OCI-LY7 (cell line): ENCODE measurements around the gene DHRSX. TPM values are rescaled to one million over a fixed set of nuclear protein-coding genes. Genes with fewer than 3 reads are reported as not detected.
"Not testable (repeated sequence)": the region's sequence is repeated elsewhere in the genome, so short reads cannot be mapped to it uniquely, and the experiment has no call there.

Source experiments
- BruUV-seq: library from RNA; stranded (reverse); fragments of 400-500 nt; replicated peaks from 2 replicates; lab custom pipeline; 2021; lab: Mats Ljungman, UMichigan
- CTCF ChIA-PET: fragments of 300-600 bp; sonication (Branson Sonifier 250); formaldehyde crosslinking; loops from one replicate; lab custom pipeline; 2022; ENCODE audit warnings: antibody characterized with exemption; ENCODE audit not compliant: unreplicated experiment; lab: Charles Lee
- POLR2A ChIA-PET: fragments of 300-600 bp; sonication (Branson Sonifier 250); formaldehyde crosslinking; loops from one replicate; lab custom pipeline; 2022; ENCODE audit warnings: antibody characterized with exemption; lab: Charles Lee
- DNase-seq: peaks from one replicate; pipeline ENCODE4 v3.0.0-alpha.2; 2015; ENCODE audit warnings: low spot score
- H2AFZ ChIP-seq: fragments of 200-600 bp; sonication (generic), shearing (Covaris generic); 2 replicates; pipeline ENCODE4 v1.6.1; 2014; ENCODE audit warnings: mild to moderate bottlenecking, antibody characterized with exemption, low read length, moderate library complexity
- H3K27ac ChIP-seq: fragments of 200-600 bp; sonication (generic); 2 replicates; pipeline ENCODE4 v1.5.1; 2014; ENCODE audit warnings: mixed run types, low read depth, mild to moderate bottlenecking, moderate library complexity, low read length, inconsistent platforms; ENCODE audit not compliant: poor library complexity, severe bottlenecking
- H3K36me3 ChIP-seq: fragments of 200-600 bp; sonication (generic); 2 replicates; pipeline ENCODE4 v1.6.1; 2014; ENCODE audit warnings: mild to moderate bottlenecking, antibody characterized with exemption, low read length, moderate library complexity, mixed read lengths; ENCODE audit not compliant: insufficient read depth
- H3K4me1 ChIP-seq: fragments of 200-600 bp; sonication (generic); 2 replicates; pipeline ENCODE4 v1.5.1; 2014; ENCODE audit warnings: mild to moderate bottlenecking, low read length; ENCODE audit not compliant: insufficient read depth, poor library complexity, severe bottlenecking
- H3K4me2 ChIP-seq: fragments of 200-600 bp; sonication (generic); 2 replicates; pipeline ENCODE4 v1.6.1; 2014; ENCODE audit warnings: mild to moderate bottlenecking, low read length
- H3K4me3 ChIP-seq: fragments of 200-600 bp; sonication (generic); 2 replicates; pipeline ENCODE4 v1.5.1; 2014; ENCODE audit warnings: mild to moderate bottlenecking, low read depth, low read length; ENCODE audit not compliant: poor library complexity, severe bottlenecking
- H3K79me2 ChIP-seq: fragments of 200-600 bp; sonication (generic); 2 replicates; pipeline ENCODE4 v1.6.1; 2016; ENCODE audit warnings: low read depth, mild to moderate bottlenecking, low read length, moderate library complexity, mixed read lengths; ENCODE audit not compliant: insufficient read depth
- H3K9me2 ChIP-seq: fragments of 200-600 bp; sonication (generic); 2 replicates; pipeline ENCODE4 v1.6.1; 2016; ENCODE audit warnings: mild to moderate bottlenecking, low read length, mixed read lengths; ENCODE audit not compliant: insufficient read depth
- H3K9me3 ChIP-seq: fragments of 200-600 bp; sonication (generic); 2 replicates; pipeline ENCODE4 v1.6.1; 2014; ENCODE audit warnings: mild to moderate bottlenecking, mixed run types, low read length, mixed read lengths
- H4K20me1 ChIP-seq: fragments of 200-600 bp; sonication (generic); 2 replicates; pipeline ENCODE4 v1.6.1; 2014; ENCODE audit warnings: mild to moderate bottlenecking, antibody characterized with exemption, low read length, moderate library complexity, mixed read lengths; ENCODE audit not compliant: insufficient read depth
- CTCF ChIP-seq: fragments of 200-600 bp; sonication (generic); conservative IDR thresholded peaks from 2 replicates; pipeline ENCODE4 v1.5.1; 2014; ENCODE audit warnings: mild to moderate bottlenecking, antibody characterized with exemption, low read length, moderate library complexity, mixed read lengths
- EZH2phosphoT487 ChIP-seq: fragments of 200-600 bp; sonication (generic); IDR thresholded peaks from 2 replicates; pipeline ENCODE4 v1.6.1; 2018; ENCODE audit warnings: low read depth, borderline replicate concordance, mild to moderate bottlenecking, mixed run types, antibody characterized with exemption, low read length, moderate library complexity, mixed read lengths
- intact Hi-C: fragments of 100-400 bp; cut with micrococcal nuclease; formaldehyde crosslinking; loops from one replicate; pipeline ENCODE4 v1.10.0; 2022; ENCODE audit not compliant: unreplicated experiment
- total RNA-seq, 2 experiments: library from RNA; depleted of rRNA in 1 of 2; stranded (reverse); fragments of >200 nt in 1 of 2; shearing (Covaris generic) in 1 of 2; gene quantifications; 2 replicates each; pipeline ENCODE4 v1.2.3, GENCODE V29; 2014 to 2022

The DHRSX gene
- total RNA-seq, 2 experiments from 2014 or later = 25.2 to 30.9 TPM

- H3K36me3 ChIP-seq = no peaks in the 10 kb centered on the region
- no peaks in the 10 kb centered on the region for H3K4me1 ChIP-seq
- ChIA-PET POLR2A (no interaction called here), CTCF (no interaction called here)
- H2AFZ ChIP-seq = no peak overlapping the region
- H3K4me2 ChIP-seq = no peak overlapping the region
- H4K20me1 ChIP-seq = no peaks in the 10 kb centered on the region
- H3K9me3 ChIP-seq = no peaks in the 10 kb centered on the region
- H3K4me3 ChIP-seq = no peak overlapping the region
- DNase-seq = no peak
- BruUV-seq = no TSS peak
- no peaks in the 10 kb centered on the region for H3K79me2 ChIP-seq
- H3K27ac ChIP-seq = no peak overlapping the region
- H3K9me2 ChIP-seq = no peaks in the 10 kb centered on the region
- TF ChIP-seq EZH2phosphoT487 (no peak), CTCF (no peak)
- intact Hi-C loops = no loop called here
Observed at GRCh38 chrX:2351999-2352995, 148.5 kb downstream of the DHRSX start.

GRCh38 chrX:2351321-2351720 lies 149.5 kb downstream of the DHRSX start:
- intact Hi-C loops = no loop called here
- Histone ChIP-seq H3K9me3 (no peaks in the 10 kb centered on the region), H4K20me1 (no peaks in the 10 kb centered on the region), H3K27ac (no peak overlapping the region), H3K4me2 (no peak overlapping the region), H3K4me3 (no peak overlapping the region), H3K9me2 (no peaks in the 10 kb centered on the region), H3K4me1 (no peaks in the 10 kb centered on the region), H3K36me3 (no peaks in the 10 kb centered on the region), H2AFZ (no peak overlapping the region), H3K79me2 (no peaks in the 10 kb centered on the region)
- POLR2A ChIA-PET = no interaction called here
- TF ChIP-seq CTCF (no peak), EZH2phosphoT487 (no peak)
- no TSS peak for BruUV-seq
- no peak for DNase-seq
- CTCF ChIA-PET = no interaction called here

GRCh38 chrX:2350703-2351102 lies 150.1 kb downstream of the DHRSX start:
- DNase-seq, H3K4me3 ChIP-seq, H3K9me3 ChIP-seq, H3K4me2 ChIP-seq, H4K20me1 ChIP-seq, intact Hi-C loops, BruUV-seq, H3K79me2 ChIP-seq, POLR2A ChIA-PET, H2AFZ ChIP-seq, H3K4me1 ChIP-seq, H3K9me2 ChIP-seq, H3K36me3 ChIP-seq, H3K27ac ChIP-seq, CTCF ChIA-PET: not testable (repeated sequence)

GRCh38 chrX:2350036-2350435 lies 150.7 kb downstream of the DHRSX start:
- H3K27ac ChIP-seq, H2AFZ ChIP-seq, H3K4me3 ChIP-seq, H4K20me1 ChIP-seq, H3K4me1 ChIP-seq, H3K4me2 ChIP-seq, H3K9me3 ChIP-seq, BruUV-seq, H3K36me3 ChIP-seq, intact Hi-C loops, POLR2A ChIA-PET, CTCF ChIA-PET, DNase-seq, H3K9me2 ChIP-seq, H3K79me2 ChIP-seq: not testable (repeated sequence)
